Endothelial cell of umbilical vein (primary cell): ENCODE measurements around the gene TREM2. TPM values are rescaled to one million over a fixed set of nuclear protein-coding genes. Genes with fewer than 3 reads are reported as not detected.

ENCODE experiments used
- BruUV-seq: library from RNA; stranded (reverse); fragments of 400-500 nt; replicated peaks from 2 replicates; lab custom pipeline; 2021; lab: Mats Ljungman, UMichigan
- CTCF ChIA-PET: fragments of 300-600, 350-600 bp; sonication (Branson Sonifier 250); formaldehyde crosslinking; loops from one replicate; lab custom pipeline; 2021; ENCODE audit warnings: antibody characterized with exemption, inconsistent platforms; lab: Charles Lee
- POLR2A ChIA-PET: fragments of 300-600, 350-600 bp; sonication (Branson Sonifier 250); formaldehyde crosslinking; loops from one replicate; lab custom pipeline; 2021; ENCODE audit warnings: antibody characterized with exemption, inconsistent platforms; lab: Charles Lee
- DNase-seq: peaks from one replicate; pipeline ENCODE4 v3.0.0-alpha.2; 2011; ENCODE audit warnings: low read depth, low spot score
- FAIRE-seq: peaks from 2 replicates; lab custom pipeline; 2011; peaks lifted over from hg19 to GRCh38; lab: Jason Lieb, UNC
- H2AFZ ChIP-seq: 2 replicates; pipeline ENCODE4 v1.6.0; 2012; ENCODE audit warnings: low read depth, low read length, control low read depth, inconsistent platforms
- H3K27ac ChIP-seq: 2 replicates; pipeline ENCODE4 v1.5.1; 2011; ENCODE audit warnings: low read depth, mild to moderate bottlenecking, control low read depth, low read length, moderate library complexity; ENCODE audit not compliant: insufficient read depth
- H3K27me3 ChIP-seq, 2 experiments: 2 replicates each; pipeline versions ENCODE4 v1.6.0 to v1.6.1; 2011; ENCODE audit warnings: low read length in 2 of 2, mixed read lengths in 1 of 2; ENCODE audit not compliant: control insufficient read depth in 2 of 2, insufficient read depth in 2 of 2
- H3K36me3 ChIP-seq, 2 experiments: 2 replicates in 1 of 2; 3 replicates in 1 of 2; pipeline ENCODE4 v1.5.1; 2011; ENCODE audit warnings: low read length in 2 of 2, mild to moderate bottlenecking in 1 of 2, moderate library complexity in 1 of 2; ENCODE audit not compliant: control insufficient read depth in 2 of 2, insufficient read depth in 2 of 2; ENCODE audit errors: extremely low read depth in 1 of 2
- H3K4me1 ChIP-seq: 3 replicates; pipeline ENCODE4 v1.5.1; 2011; ENCODE audit warnings: mild to moderate bottlenecking, low read length; ENCODE audit not compliant: control insufficient read depth, insufficient read depth; ENCODE audit errors: extremely low read depth
- H3K4me2 ChIP-seq: 2 replicates; pipeline ENCODE4 v1.6.1; 2011; ENCODE audit warnings: low read length, control low read depth, mixed read lengths; ENCODE audit not compliant: insufficient read depth
- H3K4me3 ChIP-seq, 3 experiments: fragments of 200-600 bp in 1 of 3; sonication (generic), shearing (Covaris generic) in 1 of 3; replicated peaks in 1 of 3; 2 replicates each; pipeline ENCODE4 v1.5.1; 2011 to 2016; ENCODE audit warnings: control low read depth in 3 of 3, low read length in 3 of 3, mild to moderate bottlenecking in 2 of 3, inconsistent platforms in 1 of 3, low read depth in 1 of 3, moderate library complexity in 1 of 3; ENCODE audit not compliant: insufficient read depth in 1 of 3
- H3K79me2 ChIP-seq: 2 replicates; pipeline ENCODE4 v1.6.0; 2012; ENCODE audit warnings: low read length, inconsistent platforms; ENCODE audit not compliant: control insufficient read depth, insufficient read depth
- H3K9ac ChIP-seq: replicated peaks from 2 replicates; pipeline ENCODE3; 2011; ENCODE audit warnings: low read length, control low read depth; ENCODE audit not compliant: insufficient read depth; ENCODE audit errors: extremely low read depth
- H3K9me1 ChIP-seq: replicated peaks from 3 replicates; pipeline ENCODE4 v1.6.0; 2011; ENCODE audit warnings: mild to moderate bottlenecking, low read length; ENCODE audit not compliant: control insufficient read depth, insufficient read depth; ENCODE audit errors: extremely low read depth
- H3K9me3 ChIP-seq: replicated peaks from 2 replicates; pipeline ENCODE4 v1.5.1; 2012; ENCODE audit warnings: low read length, inconsistent platforms; ENCODE audit not compliant: control insufficient read depth, insufficient read depth
- H4K20me1 ChIP-seq: replicated peaks from 2 replicates; pipeline ENCODE3; 2011; ENCODE audit warnings: mild to moderate bottlenecking, low read length; ENCODE audit not compliant: control insufficient read depth, insufficient read depth; ENCODE audit errors: extremely low read depth
- CTCF ChIP-seq, 2 donors: IDR thresholded peaks; 1 replicate in 1 of 2; 2 replicates in 1 of 2; pipeline ENCODE4 v1.5.1; 2011; ENCODE audit warnings: low read length in 2 of 2, mild to moderate bottlenecking in 2 of 2, moderate library complexity in 2 of 2, control low read depth in 1 of 2, inconsistent platforms in 1 of 2, low read depth in 1 of 2; ENCODE audit not compliant: insufficient read depth in 1 of 2; ENCODE audit errors: extremely low read depth in 1 of 2
- EZH2 ChIP-seq: IDR thresholded peaks from 2 replicates; pipeline ENCODE4 v1.6.1; 2012; ENCODE audit warnings: borderline replicate concordance, low read depth, mild to moderate bottlenecking, moderate library complexity, low read length, inconsistent platforms; ENCODE audit not compliant: severe bottlenecking
- FOS ChIP-seq: IDR thresholded peaks from 2 replicates; pipeline ENCODE4 v1.6.1; 2011; ENCODE audit warnings: mild to moderate bottlenecking, low read length, moderate library complexity, borderline replicate concordance; ENCODE audit not compliant: insufficient read depth
- GATA2 ChIP-seq: IDR thresholded peaks from 2 replicates; pipeline ENCODE4 v1.7.0; 2011; ENCODE audit warnings: low read depth, mild to moderate bottlenecking, moderate library complexity, mixed read lengths, low read length; ENCODE audit not compliant: insufficient read length, insufficient read depth
- JUN ChIP-seq: IDR thresholded peaks from 2 replicates; pipeline ENCODE4 v1.6.1; 2011; ENCODE audit warnings: borderline replicate concordance, low read depth; ENCODE audit not compliant: insufficient read length, insufficient read depth
- MAX ChIP-seq: IDR thresholded peaks from 2 replicates; pipeline ENCODE4 v1.6.1; 2011; ENCODE audit not compliant: insufficient read depth, insufficient read length
- MYC ChIP-seq: IDR thresholded peaks from one replicate; pipeline ENCODE4 v1.6.1; 2011; ENCODE audit warnings: mild to moderate bottlenecking, low read depth, low read length
- POLR2A ChIP-seq: IDR thresholded peaks from 2 replicates; pipeline ENCODE4 v1.6.1; 2012; ENCODE audit warnings: low read depth, mild to moderate bottlenecking, control low read depth, low read length
- POLR2AphosphoS5 ChIP-seq: IDR thresholded peaks from 2 replicates; pipeline ENCODE4 v1.6.1; 2012; ENCODE audit warnings: low read depth, mild to moderate bottlenecking, control low read depth, low read length, moderate library complexity; ENCODE audit not compliant: insufficient read depth
- dilution Hi-C: fragments of 300-500 bp; cut with MboI; formaldehyde crosslinking; loops from one replicate; pipeline ENCODE4 v1.15.0; 2019; ENCODE audit warnings: low sequenced_read_pairs; ENCODE audit not compliant: extremely low pct_ligation_motif_present
- intact Hi-C: fragments of 100-400 bp; cut with micrococcal nuclease; formaldehyde crosslinking; loops from one replicate; pipeline ENCODE4 v1.10.0; 2022
- polyA plus RNA-seq, 4 experiments: library from polyadenylated mRNA; depleted of rRNA in 3 of 4; stranded (reverse) in 3 of 4; unstranded in 1 of 4; fragments of >200 nt; gene quantifications; 2 replicates each; pipeline versions ENCODE4 v1.2.1 to v1.2.3, GENCODE V29; 2011 to 2012; ENCODE audit warnings: missing spikeins in 1 of 4
- total RNA-seq: library from RNA; stranded (reverse); gene quantifications from 2 replicates; pipeline ENCODE4 v1.2.3, GENCODE V29; 2021

TREM2 gene
- total and polyA plus RNA-seq, 2 donors (not counting 3 experiments of a cell fraction or from before 2014, with no cell fraction given): not detected

GRCh38 chr6:41157323-41157722 lies 5.6 kb downstream of the TREM2 start:
- BruUV-seq: no TSS peak
- Histone ChIP-seq H3K79me2 (no peaks in the 10 kb centered on the region), H3K9ac (no peak overlapping the region), H3K4me2 (no peak overlapping the region), H4K20me1 (no peaks in the 10 kb centered on the region), H3K9me3 (no peaks in the 10 kb centered on the region), H3K36me3 (no peaks in the 10 kb centered on the region), H3K4me3 (no peak overlapping the region), H2AFZ (no peak overlapping the region), H3K4me1 (no peaks in the 10 kb centered on the region), H3K9me1 (no peaks in the 10 kb centered on the region), H3K27me3 (peaks cover 0 to 2% of the 10 kb centered on the region in 2 experiments), H3K27ac (no peak overlapping the region)
- no peak for TF ChIP-seq POLR2A
- no peak for TF ChIP-seq MYC
- TF ChIP-seq EZH2: no peak
- TF ChIP-seq JUN: no peak
- no peak for TF ChIP-seq MAX
- no peak for TF ChIP-seq GATA2
- TF ChIP-seq CTCF (IDR thresholded peaks at IDR 0.05; ENCODE audit: extremely low read depth in 1 of 2, insufficient read depth in 1 of 2, low read depth in 1 of 2, low read length in 2 of 2): no peak
- no peak for TF ChIP-seq FOS
- no peak for TF ChIP-seq POLR2AphosphoS5
- no peak for DNase-seq
- CTCF ChIA-PET: no interaction called here
- POLR2A ChIA-PET: no interaction called here
- dilution Hi-C loops (no loop called here), intact Hi-C loops (no loop called here)
- no peak for FAIRE-seq
